Activated CD4-positive, alpha-beta T cell treated with anti-CD3 and anti-CD28 coated beads, Interleukin-2, amount 10 ng/mL, durations not matched to agents 7 days and 5 days (primary cell): ENCODE data around the gene VSTM4. TPM values are rescaled to one million over a fixed set of nuclear protein-coding genes. Genes with fewer than 3 reads are reported as not detected.

ENCODE experiments used
- CTCF ChIA-PET: fragments of 350-600 bp; sonication (Branson Sonifier 250); formaldehyde crosslinking; loops from one replicate; lab custom pipeline; 2021; ENCODE audit warnings: antibody characterized with exemption; lab: Charles Lee
- POLR2A ChIA-PET: fragments of 350-600 bp; sonication (Branson Sonifier 250); formaldehyde crosslinking; loops from one replicate; lab custom pipeline; 2021; ENCODE audit warnings: antibody characterized with exemption; lab: Charles Lee
- DNase-seq: peaks from one replicate; pipeline ENCODE4 v3.0.0-alpha.2; 2020
- H3K27ac Mint-ChIP-seq: one replicate; pipeline ENCODE4 v1.8.0; 2021; ENCODE audit warnings: mild to moderate bottlenecking, moderate library complexity, mixed read lengths
- H3K27me3 Mint-ChIP-seq: one replicate; pipeline ENCODE4 v1.8.0; 2021; ENCODE audit warnings: mixed read lengths
- H3K36me3 Mint-ChIP-seq: one replicate; pipeline ENCODE4 v1.8.0; 2021; ENCODE audit warnings: low read depth, mixed read lengths
- H3K4me1 Mint-ChIP-seq: one replicate; pipeline ENCODE4 v1.8.0; 2021; ENCODE audit warnings: mixed read lengths
- H3K4me3 Mint-ChIP-seq: one replicate; pipeline ENCODE4 v1.8.0; 2021; ENCODE audit warnings: mild to moderate bottlenecking, moderate library complexity, mixed read lengths
- H3K9me3 Mint-ChIP-seq: one replicate; pipeline ENCODE4 v1.8.0; 2021; ENCODE audit warnings: mixed read lengths
- total RNA-seq, 2 experiments: library from RNA; stranded (reverse); gene quantifications; one replicate each; pipeline ENCODE4 v1.2.3, GENCODE V29; 2021

Gene VSTM4
- total RNA-seq, 2 experiments from 2014 or later, result 0.12 to 0.15 TPM

DNA sequence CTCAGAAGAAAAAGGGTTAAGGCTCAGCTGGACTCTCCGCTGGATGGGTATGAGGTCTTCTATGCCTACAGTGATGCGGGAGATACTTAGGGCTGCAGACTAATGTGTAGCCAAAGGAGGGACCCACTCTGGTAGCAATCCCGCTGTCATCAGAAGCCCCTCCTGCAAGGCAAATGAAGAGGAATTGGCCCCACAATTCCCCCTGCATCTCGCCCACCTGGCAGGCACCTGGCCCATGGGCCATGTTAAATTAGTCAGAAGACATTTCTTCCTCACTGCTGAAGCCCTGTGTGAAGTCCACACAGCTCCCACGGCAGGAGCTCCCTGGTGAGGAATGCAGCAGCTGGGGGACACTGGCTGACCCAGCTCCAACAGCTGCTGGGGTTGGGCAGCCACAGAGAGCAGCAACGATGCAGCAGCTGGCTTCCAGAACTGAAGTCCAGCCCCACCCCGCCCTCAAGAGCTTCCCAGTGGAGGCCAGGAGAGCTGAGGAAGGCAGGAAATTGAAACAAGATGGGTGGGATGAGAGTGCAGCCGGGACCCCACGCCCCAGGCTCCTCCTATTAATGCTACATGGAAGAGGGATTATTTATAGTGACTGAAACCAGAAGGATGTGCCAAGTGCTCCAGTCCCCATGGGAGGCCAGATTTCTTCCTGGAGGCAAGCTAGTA, 5.5 kb downstream of the VSTM4 start:
- no peak overlapping the region for H3K27ac Mint-ChIP-seq
- peaks cover 2% of the 10 kb centered on the region for H3K4me1 Mint-ChIP-seq
- peaks cover 18% of the 10 kb centered on the region for H3K27me3 Mint-ChIP-seq
- POLR2A ChIA-PET, result no interaction called here
- H3K36me3 Mint-ChIP-seq, result no peaks in the 10 kb centered on the region
- H3K4me3 Mint-ChIP-seq, result no peak overlapping the region
- CTCF ChIA-PET, result no interaction called here
- no peaks in the 10 kb centered on the region for H3K9me3 Mint-ChIP-seq
- DNase-seq, result no peak

DNA sequence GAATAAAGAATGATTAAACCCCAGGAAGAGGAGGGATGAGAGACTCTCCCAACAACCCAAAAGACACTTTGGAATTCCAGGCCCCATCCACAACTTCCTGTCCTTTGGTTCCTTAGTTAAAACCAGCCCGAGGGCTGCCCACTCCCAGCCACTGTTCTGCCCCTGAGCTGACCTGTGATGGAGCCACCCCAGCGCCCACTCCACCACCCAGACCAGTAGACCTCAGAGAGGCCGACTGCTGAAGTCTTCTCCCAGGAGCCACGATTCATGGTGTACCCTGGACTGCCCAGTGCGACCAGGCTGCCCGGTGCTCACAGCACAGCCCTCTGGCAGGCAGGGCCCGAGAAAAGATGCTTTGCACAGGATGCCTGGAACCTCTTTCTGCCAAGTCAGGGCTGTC, 6.7 kb downstream of the VSTM4 start:
- H3K27me3 Mint-ChIP-seq, result peaks cover 9% of the 10 kb centered on the region
- no peak overlapping the region for H3K4me3 Mint-ChIP-seq
- no peak overlapping the region for H3K27ac Mint-ChIP-seq
- H3K4me1 Mint-ChIP-seq, result no peaks in the 10 kb centered on the region
- ChIA-PET POLR2A (no interaction called here), CTCF (no interaction called here)
- no peak for DNase-seq
- H3K9me3 Mint-ChIP-seq, result no peaks in the 10 kb centered on the region
- H3K36me3 Mint-ChIP-seq, result no peaks in the 10 kb centered on the region

DNA sequence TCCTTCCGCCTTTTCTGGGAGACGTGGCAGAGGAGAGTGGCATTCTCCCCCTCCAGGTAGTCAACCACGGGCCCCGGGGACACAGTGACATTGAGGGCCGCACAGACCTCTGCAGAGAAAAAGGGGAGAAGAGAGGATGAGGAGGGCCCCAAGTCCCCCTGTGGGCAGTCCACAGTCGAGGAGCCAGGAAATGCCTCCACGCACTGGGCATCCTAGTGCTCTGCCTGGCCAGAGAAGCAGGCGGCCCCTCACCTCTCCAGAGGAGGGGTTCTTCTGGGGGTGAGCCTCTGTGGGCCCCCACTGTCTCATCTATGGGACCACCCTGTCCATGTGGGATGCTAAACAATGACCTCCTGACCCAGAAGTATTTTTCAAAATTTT, 7.4 kb downstream of the VSTM4 start:
- no peak overlapping the region for H3K27ac Mint-ChIP-seq
- CTCF ChIA-PET, result no interaction called here

DNA sequence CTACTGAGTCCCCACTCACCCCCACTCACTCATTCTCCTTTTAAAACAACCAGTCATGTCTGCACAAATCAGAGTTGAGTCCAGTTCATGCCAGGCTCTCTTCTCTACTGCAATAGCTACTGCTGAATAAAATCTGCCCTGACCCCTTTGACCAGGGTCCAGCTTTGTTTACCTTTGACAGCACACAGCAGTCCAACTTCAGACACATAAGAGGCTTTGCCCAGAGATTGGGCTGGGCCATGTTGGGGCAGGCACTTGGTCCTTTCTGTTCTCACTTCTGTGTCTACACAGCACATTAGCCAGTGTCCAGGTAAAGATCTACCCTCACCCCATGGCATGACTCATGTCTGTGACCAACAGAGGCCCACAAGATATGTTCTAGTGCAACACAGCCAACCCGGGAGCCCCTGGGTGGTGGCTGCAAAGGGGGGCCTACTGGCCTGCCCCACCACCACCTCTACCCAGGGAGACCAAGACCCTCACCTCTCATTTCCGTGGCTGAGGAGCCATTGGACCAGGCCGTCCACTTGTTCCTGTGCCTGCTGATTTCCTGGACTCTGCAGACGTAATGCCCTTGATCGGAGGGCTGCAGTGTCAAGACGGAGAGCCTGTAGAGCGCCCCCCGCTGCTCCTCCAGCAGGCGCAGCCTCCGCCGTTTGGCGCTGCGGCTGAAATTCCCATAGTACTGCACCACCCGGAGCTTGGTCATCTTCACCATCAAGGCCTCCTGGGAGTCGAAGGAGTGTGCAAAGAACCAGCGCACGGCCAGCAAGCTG, 8.0 kb downstream of the VSTM4 start:
- no peaks in the 10 kb centered on the region for H3K4me1 Mint-ChIP-seq
- no peaks in the 10 kb centered on the region for H3K9me3 Mint-ChIP-seq
- H3K36me3 Mint-ChIP-seq, result no peaks in the 10 kb centered on the region
- no peak for DNase-seq
- no peak overlapping the region for H3K27ac Mint-ChIP-seq
- POLR2A ChIA-PET, result no interaction called here
- no peak overlapping the region for H3K4me3 Mint-ChIP-seq
- CTCF ChIA-PET, result interaction anchor here (0.5 kb wide), 1 partner anchor 451 kb away, joined by 3 read pairs; no protein-coding TSS in a partner anchor
- peaks cover 2% of the 10 kb centered on the region for H3K27me3 Mint-ChIP-seq

More for the DNA sequence above, 7.4 kb downstream of the VSTM4 start:
- Mint-ChIP-seq H3K27me3 (peaks cover 7% of the 10 kb centered on the region), H3K9me3 (no peaks in the 10 kb centered on the region), H3K4me3 (no peak overlapping the region), H3K4me1 (no peaks in the 10 kb centered on the region), H3K36me3 (no peaks in the 10 kb centered on the region)
- POLR2A ChIA-PET, result no interaction called here
- no peak for DNase-seq

DNA sequence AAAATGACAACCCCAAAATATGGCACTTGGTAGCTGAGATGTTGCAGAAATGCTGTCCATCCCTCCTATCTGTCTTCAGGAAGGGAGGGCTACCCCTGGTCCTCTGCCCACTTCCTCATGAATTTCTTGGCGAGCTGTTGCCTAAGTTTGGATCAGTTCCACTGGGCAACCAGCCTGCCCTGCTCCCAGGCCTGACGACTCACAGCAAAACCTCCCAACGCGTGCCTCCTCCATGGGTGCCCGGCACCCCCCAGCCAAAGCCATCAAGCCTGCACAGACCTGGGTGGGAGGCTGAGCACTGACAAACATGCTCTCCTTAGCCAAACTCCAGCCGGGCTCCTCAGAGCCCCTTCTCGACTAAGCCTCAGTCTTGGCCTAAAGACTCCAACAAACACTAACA, 8.9 kb downstream of the VSTM4 start:
- peaks cover 4% of the 10 kb centered on the region for H3K27me3 Mint-ChIP-seq

DNA sequence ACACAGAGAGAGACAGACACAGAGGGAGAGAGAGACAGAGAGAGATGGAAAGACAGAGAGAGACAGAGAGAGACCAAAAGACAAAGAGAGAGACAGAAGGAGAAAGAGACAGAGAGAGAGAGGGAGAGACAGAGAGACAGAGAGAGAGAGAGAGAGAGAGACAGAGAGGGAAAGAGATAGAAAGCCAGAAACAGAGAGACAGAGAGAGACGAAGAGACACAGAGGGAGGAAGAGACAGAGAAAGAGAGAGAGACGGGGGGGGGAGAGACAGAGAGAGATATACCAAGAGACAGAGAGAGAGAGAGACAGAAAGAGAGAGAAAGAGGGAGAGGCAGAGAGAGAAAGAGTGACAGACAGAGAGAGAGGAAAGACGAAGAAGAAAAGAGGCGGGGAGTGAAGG, 10.2 kb downstream of the VSTM4 start:
- no peak for DNase-seq
- POLR2A ChIA-PET, result no interaction called here
- no peak overlapping the region for H3K4me3 Mint-ChIP-seq
- CTCF ChIA-PET, result interaction anchor here (0.7 kb wide), 1 partner anchor 366 kb away, joined by 3 read pairs; no protein-coding TSS in a partner anchor
- H3K9me3 Mint-ChIP-seq, result no peaks in the 10 kb centered on the region
- no peak overlapping the region for H3K27ac Mint-ChIP-seq
- H3K36me3 Mint-ChIP-seq, result no peaks in the 10 kb centered on the region
- no peaks in the 10 kb centered on the region for H3K4me1 Mint-ChIP-seq
- peaks cover 4% of the 10 kb centered on the region for H3K27me3 Mint-ChIP-seq

More for the DNA sequence above, 8.9 kb downstream of the VSTM4 start:
- H3K36me3 Mint-ChIP-seq, result no peaks in the 10 kb centered on the region
- ChIA-PET POLR2A (no interaction called here), CTCF (interaction anchor here (0.5 kb wide), 1 partner anchor 450 kb away, joined by 3 read pairs; no protein-coding TSS in a partner anchor)
- H3K4me1 Mint-ChIP-seq, result no peaks in the 10 kb centered on the region
- no peak for DNase-seq
- H3K4me3 Mint-ChIP-seq, result no peak overlapping the region
- H3K27ac Mint-ChIP-seq, result no peak overlapping the region
- no peaks in the 10 kb centered on the region for H3K9me3 Mint-ChIP-seq

DNA sequence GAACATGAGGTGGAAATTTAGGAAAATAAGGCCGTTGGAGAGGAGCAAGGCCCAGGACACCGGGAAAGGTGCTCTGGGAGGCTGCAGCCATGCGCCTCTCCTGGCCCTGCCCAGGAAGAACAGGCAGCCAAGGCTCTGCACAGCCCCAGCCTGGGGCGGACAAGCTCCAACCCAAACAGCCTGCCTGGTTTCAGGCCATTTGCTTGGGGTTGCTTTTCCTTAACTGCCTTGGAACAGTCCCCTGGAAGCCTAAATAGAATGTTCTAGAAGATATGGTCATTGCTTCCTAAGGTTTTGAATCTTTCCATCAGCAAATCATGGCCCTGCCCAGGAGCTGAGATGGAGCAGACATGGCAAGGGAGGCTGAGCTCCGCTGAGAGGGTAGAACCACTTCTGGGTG, 11.0 kb downstream of the VSTM4 start:
- ChIA-PET CTCF (no interaction called here), POLR2A (no interaction called here)
- Mint-ChIP-seq H3K27ac (no peak overlapping the region), H3K27me3 (peaks cover 4% of the 10 kb centered on the region), H3K9me3 (no peaks in the 10 kb centered on the region), H3K4me3 (no peak overlapping the region), H3K36me3 (no peaks in the 10 kb centered on the region), H3K4me1 (no peaks in the 10 kb centered on the region)
- no peak for DNase-seq

DNA sequence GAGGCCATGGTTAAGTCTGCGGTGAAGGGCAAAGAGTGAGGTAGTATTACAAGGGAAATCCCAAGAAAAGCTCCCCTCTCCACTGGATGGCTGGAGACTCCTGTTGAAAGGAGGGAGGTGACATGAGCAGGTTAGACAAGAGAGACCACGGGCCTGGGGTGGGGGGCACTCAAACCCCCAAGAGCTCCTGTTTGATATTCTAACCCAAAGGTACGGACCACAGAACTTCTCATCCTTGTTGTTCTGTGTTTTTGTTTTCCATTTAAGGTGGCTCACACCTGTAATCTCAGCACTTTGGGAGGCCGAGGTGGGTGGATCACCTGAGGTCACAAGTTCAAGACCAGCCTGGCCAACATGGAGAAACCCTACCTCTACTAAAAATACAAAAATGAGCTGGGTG, 11.6 kb downstream of the VSTM4 start:
- DNase-seq, result no peak
- Mint-ChIP-seq H3K4me3 (no peak overlapping the region), H3K36me3 (no peaks in the 10 kb centered on the region), H3K27me3 (peaks cover 4% of the 10 kb centered on the region), H3K9me3 (no peaks in the 10 kb centered on the region), H3K4me1 (no peaks in the 10 kb centered on the region), H3K27ac (no peak overlapping the region)
- ChIA-PET CTCF (interaction anchor here (0.9 kb wide), 1 partner anchor 61 kb away, joined by 3 read pairs; no protein-coding TSS in a partner anchor), POLR2A (no interaction called here)

DNA sequence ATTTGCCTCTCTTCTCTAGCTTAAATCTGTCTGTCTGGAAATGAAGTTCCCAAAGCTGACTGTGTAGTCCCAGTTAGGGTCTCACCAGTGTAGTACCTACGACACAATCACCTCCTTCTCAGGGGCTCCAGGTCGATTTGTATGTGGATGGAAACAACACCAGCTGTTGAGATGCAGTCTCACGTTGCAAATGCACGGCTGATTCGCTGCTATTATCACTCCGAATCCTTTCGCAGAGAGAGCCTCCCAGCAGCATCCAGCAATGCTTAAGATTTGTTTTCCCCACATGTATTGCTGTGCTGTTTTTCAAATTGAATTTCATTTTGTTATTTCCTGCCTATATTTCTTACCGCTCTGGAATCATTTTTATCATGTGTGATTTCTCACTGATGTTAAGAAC, 16.3 kb downstream of the VSTM4 start:
- ChIA-PET POLR2A (no interaction called here), CTCF (no interaction called here)
- no peaks in the 10 kb centered on the region for H3K4me1 Mint-ChIP-seq
- H3K27ac Mint-ChIP-seq, result no peak overlapping the region
- no peak overlapping the region for H3K4me3 Mint-ChIP-seq
- H3K36me3 Mint-ChIP-seq, result no peaks in the 10 kb centered on the region
- no peak for DNase-seq
- no peaks in the 10 kb centered on the region for H3K9me3 Mint-ChIP-seq
- peaks cover 4% of the 10 kb centered on the region for H3K27me3 Mint-ChIP-seq

DNA sequence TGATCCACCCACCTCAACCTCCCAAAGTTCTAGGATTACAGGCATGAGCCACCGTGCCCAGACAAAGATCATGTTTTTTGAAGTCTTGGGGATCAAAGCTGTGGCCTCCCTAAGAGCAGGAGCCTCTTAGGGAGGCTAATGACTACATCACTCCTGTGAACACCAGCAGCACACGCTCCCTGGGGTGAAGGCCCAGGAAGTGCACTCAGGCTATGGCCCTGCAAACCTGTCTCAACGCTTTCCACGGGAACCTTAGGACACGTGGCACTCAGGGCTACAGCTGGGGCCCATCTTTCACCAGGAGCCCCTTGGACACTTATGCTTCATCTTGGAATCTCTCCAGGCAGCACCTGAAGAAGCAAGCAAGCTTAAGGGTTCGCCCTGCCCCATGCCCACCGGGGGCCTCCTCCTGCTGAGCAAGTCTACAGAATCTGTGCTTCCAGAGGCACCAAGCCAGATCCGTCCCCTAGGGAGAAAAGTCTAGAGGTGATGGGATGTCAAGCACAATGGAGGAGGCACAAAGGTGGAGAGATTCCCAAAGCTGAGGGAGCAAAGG, 18.4 kb downstream of the VSTM4 start:
- ChIA-PET POLR2A (no interaction called here), CTCF (no interaction called here)
- DNase-seq, result no peak
- peaks cover 2% of the 10 kb centered on the region for H3K27me3 Mint-ChIP-seq
- H3K9me3 Mint-ChIP-seq, result no peaks in the 10 kb centered on the region
- no peak overlapping the region for H3K4me3 Mint-ChIP-seq
- H3K4me1 Mint-ChIP-seq, result no peaks in the 10 kb centered on the region
- H3K27ac Mint-ChIP-seq, result no peak overlapping the region
- H3K36me3 Mint-ChIP-seq, result no peaks in the 10 kb centered on the region

DNA sequence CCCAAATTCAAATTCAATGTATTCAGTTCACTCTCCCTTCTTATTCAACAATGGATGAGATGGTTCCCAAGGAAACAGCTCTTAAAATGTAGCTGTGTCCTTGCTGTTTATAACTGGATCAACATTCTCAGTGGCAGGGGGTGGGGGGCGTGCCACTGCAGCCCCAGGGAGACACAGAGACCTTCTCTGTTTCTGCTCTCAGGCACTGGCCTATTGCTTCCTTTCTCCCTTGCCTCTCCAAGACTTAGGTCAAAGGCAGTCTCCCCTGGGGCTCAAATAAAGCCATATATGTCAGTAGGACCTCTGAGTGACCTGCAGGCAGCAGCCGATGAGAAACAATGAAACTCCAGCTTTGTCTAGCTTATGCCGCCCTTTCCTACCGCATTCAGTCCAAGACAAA, 20.7 kb downstream of the VSTM4 start:
- H3K36me3 Mint-ChIP-seq, result no peaks in the 10 kb centered on the region
- DNase-seq, result no peak
- no peaks in the 10 kb centered on the region for H3K4me1 Mint-ChIP-seq
- no peaks in the 10 kb centered on the region for H3K27me3 Mint-ChIP-seq
- POLR2A ChIA-PET, result no interaction called here
- H3K27ac Mint-ChIP-seq, result no peak overlapping the region
- H3K4me3 Mint-ChIP-seq, result no peak overlapping the region
- H3K9me3 Mint-ChIP-seq, result no peaks in the 10 kb centered on the region
- CTCF ChIA-PET, result interaction anchor here (1.4 kb wide), 1 partner anchor 70 kb away, joined by 4 read pairs; no protein-coding TSS in a partner anchor

DNA sequence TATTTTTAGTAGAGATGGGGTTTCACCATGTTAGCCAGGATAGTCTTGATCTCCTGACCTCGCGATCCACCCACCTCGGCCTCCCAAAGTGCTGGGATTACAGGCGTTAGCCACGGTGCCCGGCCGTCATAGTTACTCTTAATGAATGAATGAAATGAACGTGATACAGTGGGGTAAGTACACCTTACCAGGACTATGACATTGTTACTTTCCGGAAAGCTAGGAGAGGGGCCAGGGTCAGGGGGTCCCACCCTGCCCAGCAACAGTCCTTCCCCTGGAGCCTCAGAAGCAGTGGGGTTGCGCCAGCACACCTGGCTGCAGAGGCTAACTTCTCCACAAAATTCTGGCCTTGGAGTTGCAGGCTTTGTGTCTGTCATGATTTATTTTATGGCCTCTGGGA, 21.4 kb downstream of the VSTM4 start:
- H3K9me3 Mint-ChIP-seq, result no peaks in the 10 kb centered on the region
- CTCF ChIA-PET, result interaction anchor here (1.4 kb wide), 1 partner anchor 71 kb away, joined by 4 read pairs; no protein-coding TSS in a partner anchor
- H3K4me3 Mint-ChIP-seq, result no peak overlapping the region
- H3K36me3 Mint-ChIP-seq, result no peaks in the 10 kb centered on the region
- H3K27me3 Mint-ChIP-seq, result no peaks in the 10 kb centered on the region
- no peaks in the 10 kb centered on the region for H3K4me1 Mint-ChIP-seq
- no peak overlapping the region for H3K27ac Mint-ChIP-seq
- no peak for DNase-seq
- POLR2A ChIA-PET, result no interaction called here

DNA sequence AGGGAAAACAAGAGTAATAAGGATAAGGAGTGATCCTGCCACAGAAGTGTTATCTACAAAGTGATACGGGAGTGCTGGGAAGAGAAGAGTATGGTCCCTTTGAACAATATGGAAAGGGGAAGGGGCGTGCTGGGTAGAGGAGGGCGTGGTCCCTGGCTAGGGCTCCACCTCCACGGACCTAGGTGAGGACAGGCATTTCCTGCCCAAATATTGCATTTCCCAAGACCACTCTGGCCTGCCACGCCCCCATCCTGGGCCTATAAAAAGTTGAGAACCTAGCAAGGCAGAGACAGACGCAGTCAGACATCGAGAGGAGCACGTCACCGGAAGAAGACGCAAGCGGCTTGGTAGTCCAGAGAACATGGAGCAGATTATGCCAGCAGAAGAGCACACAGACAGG, 22.8 kb downstream of the VSTM4 start:
- ChIA-PET POLR2A (no interaction called here), CTCF (no interaction called here)
- DNase-seq, result no peak
- H3K4me1 Mint-ChIP-seq, result no peaks in the 10 kb centered on the region
- no peak overlapping the region for H3K27ac Mint-ChIP-seq
- H3K27me3 Mint-ChIP-seq, result no peaks in the 10 kb centered on the region
- H3K36me3 Mint-ChIP-seq, result no peaks in the 10 kb centered on the region
- H3K9me3 Mint-ChIP-seq, result peaks cover 1% of the 10 kb centered on the region
- no peak overlapping the region for H3K4me3 Mint-ChIP-seq
